Neural progenitor cell (in vitro differentiated cells): ENCODE data around the gene CCL14. TPM values are rescaled to one million over a fixed set of nuclear protein-coding genes. Genes with fewer than 3 reads are reported as not detected.
A peak's percentile ranks its signal among the peaks of the same experiment; 100 is the strongest.

Experiments used
- DNase-seq: peaks from one replicate; pipeline ENCODE4 v3.0.0-alpha.2; 2016; ENCODE audit warnings: low spot score
- H2AFZ ChIP-seq: fragments of 200-600 bp; sonication (generic); replicated peaks from 2 replicates; pipeline ENCODE4 v1.6.1; 2016; ENCODE audit warnings: antibody characterized with exemption
- H3F3A ChIP-seq: fragments of 200-600 bp; sonication (generic); 2 replicates; pipeline ENCODE4 v1.6.1; 2016; ENCODE audit warnings: antibody characterized with exemption, low read depth
- H3K27ac ChIP-seq: fragments of 200-600 bp; sonication (generic); 2 replicates; pipeline ENCODE4 v1.5.1; 2016; ENCODE audit warnings: mild to moderate bottlenecking
- H3K27me3 ChIP-seq: fragments of 200-600 bp; sonication (generic); 2 replicates; pipeline ENCODE4 v1.6.1; 2016; ENCODE audit warnings: mild to moderate bottlenecking, moderate library complexity
- H3K36me3 ChIP-seq: fragments of 200-600 bp; sonication (generic); 2 replicates; pipeline ENCODE4 v1.5.1; 2016
- H3K4me1 ChIP-seq: fragments of 200-600 bp; sonication (generic); 2 replicates; pipeline ENCODE4 v1.6.1; 2016; ENCODE audit warnings: mixed run types
- H3K4me2 ChIP-seq: fragments of 200-600 bp; sonication (generic); 2 replicates; pipeline ENCODE4 v1.6.1; 2016
- H3K4me3 ChIP-seq: fragments of 200-600 bp; sonication (generic); 2 replicates; pipeline ENCODE4 v1.5.1; 2016
- H3K79me2 ChIP-seq: fragments of 200-600 bp; sonication (generic); 2 replicates; pipeline ENCODE4 v1.6.1; 2016; ENCODE audit warnings: low read depth
- H3K9ac ChIP-seq: fragments of 200-600 bp; sonication (generic); 2 replicates; pipeline ENCODE4 v1.6.1; 2016
- H3K9me3 ChIP-seq: fragments of 200-600 bp; sonication (generic); 2 replicates; pipeline ENCODE4 v1.5.1; 2016; ENCODE audit warnings: low read depth
- H4K20me1 ChIP-seq: fragments of 200-600 bp; sonication (generic); 2 replicates; pipeline ENCODE4 v1.6.1; 2016; ENCODE audit warnings: low read depth
- H3K27ac Mint-ChIP-seq: 3 replicates; pipeline ENCODE4 v1.8.0; 2021; ENCODE audit warnings: mixed read lengths
- H3K27me3 Mint-ChIP-seq: 2 replicates; pipeline ENCODE4 v1.8.0; 2022; ENCODE audit warnings: low read depth, mild to moderate bottlenecking, inconsistent platforms, moderate library complexity, mixed read lengths; ENCODE audit not compliant: insufficient read depth
- H3K36me3 Mint-ChIP-seq: 3 replicates; pipeline ENCODE4 v1.8.0; 2021; ENCODE audit warnings: mixed read lengths
- H3K4me1 Mint-ChIP-seq: 3 replicates; pipeline ENCODE4 v1.8.0; 2021; ENCODE audit warnings: mixed read lengths
- H3K4me3 Mint-ChIP-seq: 3 replicates; pipeline ENCODE4 v1.8.0; 2021; ENCODE audit warnings: mild to moderate bottlenecking, moderate library complexity, mixed read lengths
- H3K9me3 Mint-ChIP-seq: 3 replicates; pipeline ENCODE4 v1.8.0; 2020; ENCODE audit warnings: mixed read lengths
- EZH2 ChIP-seq: fragments of 200-600 bp; sonication (generic); IDR thresholded peaks from 2 replicates; pipeline ENCODE4 v1.6.1; 2017; ENCODE audit warnings: antibody characterized with exemption, mild to moderate bottlenecking, moderate library complexity
- EZH2phosphoT487 ChIP-seq: fragments of 200-600 bp; sonication (generic); IDR thresholded peaks from 2 replicates; pipeline ENCODE4 v1.6.1; 2017; ENCODE audit warnings: antibody characterized with exemption
- total RNA-seq: library from RNA; depleted of rRNA; stranded (reverse); fragments of >200 nt; gene quantifications from 2 replicates; pipeline ENCODE4 v1.2.3, GENCODE V29; 2015; ENCODE audit warnings: low replicate concordance
- TF ChIP-seq, protein P1 (sequence below): fragments of 200-600 bp; sonication (generic); IDR thresholded peaks from 2 replicates; pipeline ENCODE4 v1.5.1; 2017; ENCODE audit warnings: antibody characterized with exemption, mild to moderate bottlenecking

Gene CCL14
- total RNA-seq, 1 donor from 2014 or later: not detected

DNA sequence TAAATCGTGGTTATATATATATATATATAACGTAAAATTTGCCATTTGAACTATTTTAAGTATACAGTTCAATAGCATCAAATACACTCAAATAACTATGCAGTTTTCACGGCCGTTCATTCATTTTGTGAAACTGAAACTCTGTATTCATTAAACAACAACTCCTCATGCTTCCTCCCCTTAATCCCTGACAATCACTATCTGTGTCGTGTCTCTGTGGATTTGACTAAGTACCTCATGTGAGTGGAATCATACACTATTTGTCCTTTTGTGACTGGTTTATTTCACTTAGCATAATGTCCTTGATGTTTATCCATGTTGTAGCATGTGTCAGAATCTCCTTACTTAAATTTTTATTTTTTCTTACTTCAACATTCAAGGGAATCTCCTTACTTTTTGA lies 28.4 kb upstream of the CCL14 start:
- peaks cover 8% of the 10 kb centered on the region for H3K27me3 ChIP-seq
- no peak overlapping the region for H3K27ac ChIP-seq
- no peaks in the 10 kb centered on the region for H3K79me2 ChIP-seq

DNA sequence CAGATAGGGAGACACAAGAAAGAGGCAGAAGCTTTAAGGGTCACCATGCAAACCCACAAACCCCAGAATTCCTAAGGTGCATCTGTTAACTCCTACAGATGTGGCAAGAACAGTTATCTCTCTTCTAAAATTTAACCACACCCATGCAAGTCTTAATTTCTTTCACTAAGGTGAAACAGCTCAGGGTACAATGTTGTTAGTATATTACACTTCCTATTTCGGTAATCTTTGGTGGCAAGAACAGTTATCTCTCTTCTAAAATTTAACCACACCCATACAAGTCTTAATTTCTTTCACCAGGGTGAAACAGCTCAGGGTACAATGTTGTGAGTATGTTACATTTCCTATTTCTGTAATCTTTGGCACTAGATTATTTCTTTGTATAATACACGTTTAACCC lies 24.7 kb upstream of the CCL14 start:
- no peaks in the 10 kb centered on the region for H3K27me3 Mint-ChIP-seq
- H2AFZ ChIP-seq: no peak overlapping the region
- no peak overlapping the region for H3K4me3 ChIP-seq
- no peak overlapping the region for H3K27ac Mint-ChIP-seq
- no peak overlapping the region for H3K9ac ChIP-seq
- no peaks in the 10 kb centered on the region for H4K20me1 ChIP-seq
- no peak overlapping the region for H3K4me3 Mint-ChIP-seq
- H3K4me1 Mint-ChIP-seq: no peaks in the 10 kb centered on the region
- no peaks in the 10 kb centered on the region for H3K4me1 ChIP-seq
- no peak overlapping the region for H3K4me2 ChIP-seq
- TF ChIP-seq EZH2: no peak
- no peak for TF ChIP-seq EZH2phosphoT487
- TF ChIP-seq, protein P1, sequence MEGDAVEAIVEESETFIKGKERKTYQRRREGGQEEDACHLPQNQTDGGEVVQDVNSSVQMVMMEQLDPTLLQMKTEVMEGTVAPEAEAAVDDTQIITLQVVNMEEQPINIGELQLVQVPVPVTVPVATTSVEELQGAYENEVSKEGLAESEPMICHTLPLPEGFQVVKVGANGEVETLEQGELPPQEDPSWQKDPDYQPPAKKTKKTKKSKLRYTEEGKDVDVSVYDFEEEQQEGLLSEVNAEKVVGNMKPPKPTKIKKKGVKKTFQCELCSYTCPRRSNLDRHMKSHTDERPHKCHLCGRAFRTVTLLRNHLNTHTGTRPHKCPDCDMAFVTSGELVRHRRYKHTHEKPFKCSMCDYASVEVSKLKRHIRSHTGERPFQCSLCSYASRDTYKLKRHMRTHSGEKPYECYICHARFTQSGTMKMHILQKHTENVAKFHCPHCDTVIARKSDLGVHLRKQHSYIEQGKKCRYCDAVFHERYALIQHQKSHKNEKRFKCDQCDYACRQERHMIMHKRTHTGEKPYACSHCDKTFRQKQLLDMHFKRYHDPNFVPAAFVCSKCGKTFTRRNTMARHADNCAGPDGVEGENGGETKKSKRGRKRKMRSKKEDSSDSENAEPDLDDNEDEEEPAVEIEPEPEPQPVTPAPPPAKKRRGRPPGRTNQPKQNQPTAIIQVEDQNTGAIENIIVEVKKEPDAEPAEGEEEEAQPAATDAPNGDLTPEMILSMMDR: no peak
- H3F3A ChIP-seq: no peaks in the 10 kb centered on the region
- no peaks in the 10 kb centered on the region for H3K27me3 ChIP-seq
- no peak for DNase-seq
- no peaks in the 10 kb centered on the region for H3K36me3 ChIP-seq
- H3K9me3 ChIP-seq: no peaks in the 10 kb centered on the region
- no peaks in the 10 kb centered on the region for H3K36me3 Mint-ChIP-seq
- H3K79me2 ChIP-seq: no peaks in the 10 kb centered on the region
- H3K9me3 Mint-ChIP-seq: peaks cover 14% of the 10 kb centered on the region
- H3K27ac ChIP-seq: no peak overlapping the region

More for the DNA sequence above, 28.4 kb upstream of the CCL14 start:
- no peak for DNase-seq
- Mint-ChIP-seq H3K27ac (no peak overlapping the region), H3K4me1 (no peaks in the 10 kb centered on the region), H3K9me3 (peaks cover 14% of the 10 kb centered on the region), H3K4me3 (no peak overlapping the region), H3K27me3 (no peaks in the 10 kb centered on the region), H3K36me3 (no peaks in the 10 kb centered on the region)
- Histone ChIP-seq H3K36me3 (no peaks in the 10 kb centered on the region), H3K4me2 (no peak overlapping the region), H3K4me1 (no peaks in the 10 kb centered on the region), H2AFZ (no peak overlapping the region), H3F3A (no peaks in the 10 kb centered on the region), H3K4me3 (no peak overlapping the region), H4K20me1 (no peaks in the 10 kb centered on the region), H3K9ac (no peak overlapping the region), H3K9me3 (no peaks in the 10 kb centered on the region)
- no peak for TF ChIP-seq EZH2
- TF ChIP-seq, protein P1: no peak
- no peak for TF ChIP-seq EZH2phosphoT487

GRCh38 chr17:36008998-36009665 lies 22.6 kb upstream of the CCL14 start:
- Mint-ChIP-seq H3K36me3 (no peaks in the 10 kb centered on the region), H3K9me3 (peaks cover 14% of the 10 kb centered on the region), H3K27me3 (no peaks in the 10 kb centered on the region), H3K4me1 (no peaks in the 10 kb centered on the region), H3K27ac (no peak overlapping the region), H3K4me3 (no peak overlapping the region)
- DNase-seq: no peak
- Histone ChIP-seq H3K4me3 (no peak overlapping the region), H2AFZ (no peak overlapping the region), H3K9me3 (no peaks in the 10 kb centered on the region), H4K20me1 (no peaks in the 10 kb centered on the region), H3F3A (no peaks in the 10 kb centered on the region), H3K27me3 (no peaks in the 10 kb centered on the region), H3K36me3 (no peaks in the 10 kb centered on the region), H3K9ac (no peak overlapping the region), H3K79me2 (no peaks in the 10 kb centered on the region), H3K4me2 (no peak overlapping the region), H3K4me1 (no peaks in the 10 kb centered on the region), H3K27ac (no peak overlapping the region)
- TF ChIP-seq, protein P1: peak; percentile 51
- no peak for TF ChIP-seq EZH2phosphoT487
